Left forelimb (tissue), 1 donor: Measurements from ENCODE around the gene ENDOU.
A peak's percentile ranks its signal among the peaks of the same experiment; 100 is the strongest.

Source experiments
- DNase-seq: peaks from one replicate; pipeline ENCODE4 v3.0.0-alpha.2; 2018; ENCODE audit warnings: low spot score

Gene ENDOU

GRCh38 chr12:47725091-47725772 is at the start of gene ENDOU:
Gene ENDOU (minus strand): TSS chr12:47725490. CDS start chr12:47725413, 77 bp downstream.
- no peak for DNase-seq

GRCh38 chr12:47774663-47775062 is 49.4 kb upstream of the ENDOU start:
- no peak for DNase-seq

- DNase-seq = no peak
Measured at GRCh38 chr12:47773858-47774580, 48.7 kb upstream of the ENDOU start.

- DNase-seq = peak; percentile 85
Measured at GRCh38 chr12:47773062-47773857, 48.0 kb upstream of the ENDOU start, which contains the start of gene SLC48A1. Gene SLC48A1 (plus strand): TSS chr12:47773238. CDS start chr12:47773305, 67 bp downstream.

- no peak for DNase-seq
Measured at GRCh38 chr12:47772738-47773061, 47.4 kb upstream of the ENDOU start.

GRCh38 chr12:47772094-47772660 is 46.9 kb upstream of the ENDOU start:
- DNase-seq = no peak

- no peak for DNase-seq
Measured at GRCh38 chr12:47771304-47771703, 46.0 kb upstream of the ENDOU start.

GRCh38 chr12:47770086-47770726 is 44.9 kb upstream of the ENDOU start:
- no peak for DNase-seq

- DNase-seq = no peak
Measured at GRCh38 chr12:47769234-47770085, 44.2 kb upstream of the ENDOU start.

GRCh38 chr12:47768323-47768811 is 43.1 kb upstream of the ENDOU start:
- no peak for DNase-seq

GRCh38 chr12:47767216-47767724 is 42.0 kb upstream of the ENDOU start:
- no peak for DNase-seq

GRCh38 chr12:47766502-47767215 is 41.4 kb upstream of the ENDOU start:
- no peak for DNase-seq

- no peak for DNase-seq
Measured at GRCh38 chr12:47763481-47764346, 38.4 kb upstream of the ENDOU start.

GRCh38 chr12:47762850-47763465 is 37.7 kb upstream of the ENDOU start:
- DNase-seq = no peak

GRCh38 chr12:47758834-47759690 is 33.8 kb upstream of the ENDOU start, which contains the start of gene RAPGEF3:
Gene RAPGEF3 (minus strand): TSS chr12:47758880. CDS start chr12:47758556, 324 bp downstream.
- peak; percentile 88 for DNase-seq

- no peak for DNase-seq
Measured at GRCh38 chr12:47758584-47758833, 33.2 kb upstream of the ENDOU start.

GRCh38 chr12:47757840-47758583 is 32.7 kb upstream of the ENDOU start:
- no peak for DNase-seq
